Breast epithelium (tissue), 4 donors: ENCODE measurements around the gene PROZ. TPM values are rescaled to one million over a fixed set of nuclear protein-coding genes. Genes with fewer than 3 reads are reported as not detected.

Experiments used
- DNase-seq, 2 donors: peaks; one replicate each; pipeline ENCODE4 v3.0.0-alpha.2; 2019; ENCODE audit warnings: low spot score in 2 of 2
- H3K27ac ChIP-seq, 2 donors: fragments of 200-600 bp; sonication (generic) in 1 of 2; one replicate each; pipeline ENCODE4 v1.5.1; 2016 to 2019; ENCODE audit warnings: mild to moderate bottlenecking in 1 of 2
- H3K27me3 ChIP-seq, 2 donors: fragments of 200-600 bp; sonication (generic) in 1 of 2; one replicate each; pipeline versions ENCODE4 v1.5.1 to v1.6.0; 2017 to 2019; ENCODE audit warnings: control low read depth in 1 of 2, mild to moderate bottlenecking in 1 of 2
- H3K36me3 ChIP-seq: fragments of 200-600 bp; one replicate; pipeline ENCODE4 v1.5.1; 2019
- H3K4me1 ChIP-seq, 2 donors: fragments of 200-600 bp; sonication (generic); one replicate each; pipeline ENCODE4 v1.5.1; 2016 to 2019; ENCODE audit warnings: control low read depth in 1 of 2
- H3K4me3 ChIP-seq, 3 donors: fragments of 200-600 bp; sonication (generic); 1 replicate in 2 of 3; 2 replicates in 1 of 3; pipeline ENCODE4 v1.5.1; 2016 to 2019; ENCODE audit warnings: mild to moderate bottlenecking in 3 of 3, moderate library complexity in 2 of 3
- H3K9me3 ChIP-seq, 2 donors: fragments of 200-600 bp; sonication (generic) in 1 of 2; one replicate each; pipeline ENCODE4 v1.5.1; 2016 to 2019; ENCODE audit warnings: control low read depth in 1 of 2
- POLR2A ChIP-seq: fragments of 450-650 bp; IDR thresholded peaks from one replicate; pipeline ENCODE4 v1.6.1; 2016; ENCODE audit warnings: antibody characterized with exemption, mild to moderate bottlenecking, moderate library complexity
- POLR2AphosphoS5 ChIP-seq, 3 donors: sonication (generic); formaldehyde crosslinking; IDR thresholded peaks; one replicate each; pipeline ENCODE4 v1.6.1; 2017; ENCODE audit warnings: antibody characterized with exemption in 3 of 3
- intact Hi-C: fragments of 100-400 bp; cut with DNase I; formaldehyde crosslinking; loops from one replicate; pipeline ENCODE4 v1.15.1; 2023; ENCODE audit warnings: low total_unique reads
- total RNA-seq, 3 donors: library from RNA; depleted of rRNA; stranded (reverse); fragments of >200 nt; gene quantifications; one replicate each; pipeline ENCODE4 v1.1.0, GENCODE V29; 2016
- TF ChIP-seq, protein P1 (sequence below), 3 donors: fragments of 450-650 bp; IDR thresholded peaks; one replicate each; pipeline ENCODE4 v1.5.1; 2016 to 2017; ENCODE audit warnings: antibody characterized with exemption in 3 of 3, mild to moderate bottlenecking in 3 of 3, moderate library complexity in 3 of 3

Gene PROZ
- total RNA-seq, 3 donors from 2014 or later: not detected

DNA sequence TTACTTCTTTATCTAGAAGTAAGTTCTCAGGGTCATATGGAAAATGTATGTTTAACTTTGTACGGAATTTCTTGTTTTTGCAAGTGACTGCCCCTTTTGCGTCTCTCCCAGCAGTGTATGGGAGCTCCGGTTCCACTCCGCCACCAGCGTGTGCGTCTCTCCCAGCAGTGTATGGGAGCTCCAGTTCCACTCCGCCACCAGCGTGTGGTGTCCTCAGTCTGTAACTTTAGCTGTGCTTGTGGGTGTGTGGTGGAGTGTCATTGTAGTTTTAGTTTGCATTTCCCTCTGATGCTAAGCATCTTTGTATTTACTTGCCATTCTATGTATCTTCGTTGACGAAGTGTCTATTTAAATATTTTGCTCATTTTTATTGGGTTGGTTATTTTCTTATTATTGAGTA is 53.3 kb downstream of the PROZ start:
- Histone ChIP-seq H3K4me1 (peaks cover 0 to 17% of the 10 kb centered on the region in 2 donors), H3K36me3 (no peaks in the 10 kb centered on the region), H3K27me3 (no peaks in the 10 kb centered on the region), H3K27ac (no peak overlapping the region), H3K9me3 (no peaks in the 10 kb centered on the region), H3K4me3 (no peak overlapping the region)
- no peak for TF ChIP-seq POLR2AphosphoS5 (IDR thresholded peaks at IDR 0.05)
- TF ChIP-seq, protein P1, sequence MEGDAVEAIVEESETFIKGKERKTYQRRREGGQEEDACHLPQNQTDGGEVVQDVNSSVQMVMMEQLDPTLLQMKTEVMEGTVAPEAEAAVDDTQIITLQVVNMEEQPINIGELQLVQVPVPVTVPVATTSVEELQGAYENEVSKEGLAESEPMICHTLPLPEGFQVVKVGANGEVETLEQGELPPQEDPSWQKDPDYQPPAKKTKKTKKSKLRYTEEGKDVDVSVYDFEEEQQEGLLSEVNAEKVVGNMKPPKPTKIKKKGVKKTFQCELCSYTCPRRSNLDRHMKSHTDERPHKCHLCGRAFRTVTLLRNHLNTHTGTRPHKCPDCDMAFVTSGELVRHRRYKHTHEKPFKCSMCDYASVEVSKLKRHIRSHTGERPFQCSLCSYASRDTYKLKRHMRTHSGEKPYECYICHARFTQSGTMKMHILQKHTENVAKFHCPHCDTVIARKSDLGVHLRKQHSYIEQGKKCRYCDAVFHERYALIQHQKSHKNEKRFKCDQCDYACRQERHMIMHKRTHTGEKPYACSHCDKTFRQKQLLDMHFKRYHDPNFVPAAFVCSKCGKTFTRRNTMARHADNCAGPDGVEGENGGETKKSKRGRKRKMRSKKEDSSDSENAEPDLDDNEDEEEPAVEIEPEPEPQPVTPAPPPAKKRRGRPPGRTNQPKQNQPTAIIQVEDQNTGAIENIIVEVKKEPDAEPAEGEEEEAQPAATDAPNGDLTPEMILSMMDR (IDR thresholded peaks at IDR 0.05): no peak
- no peak for TF ChIP-seq POLR2A
- DNase-seq: no peak
- intact Hi-C loops: no loop called here

DNA sequence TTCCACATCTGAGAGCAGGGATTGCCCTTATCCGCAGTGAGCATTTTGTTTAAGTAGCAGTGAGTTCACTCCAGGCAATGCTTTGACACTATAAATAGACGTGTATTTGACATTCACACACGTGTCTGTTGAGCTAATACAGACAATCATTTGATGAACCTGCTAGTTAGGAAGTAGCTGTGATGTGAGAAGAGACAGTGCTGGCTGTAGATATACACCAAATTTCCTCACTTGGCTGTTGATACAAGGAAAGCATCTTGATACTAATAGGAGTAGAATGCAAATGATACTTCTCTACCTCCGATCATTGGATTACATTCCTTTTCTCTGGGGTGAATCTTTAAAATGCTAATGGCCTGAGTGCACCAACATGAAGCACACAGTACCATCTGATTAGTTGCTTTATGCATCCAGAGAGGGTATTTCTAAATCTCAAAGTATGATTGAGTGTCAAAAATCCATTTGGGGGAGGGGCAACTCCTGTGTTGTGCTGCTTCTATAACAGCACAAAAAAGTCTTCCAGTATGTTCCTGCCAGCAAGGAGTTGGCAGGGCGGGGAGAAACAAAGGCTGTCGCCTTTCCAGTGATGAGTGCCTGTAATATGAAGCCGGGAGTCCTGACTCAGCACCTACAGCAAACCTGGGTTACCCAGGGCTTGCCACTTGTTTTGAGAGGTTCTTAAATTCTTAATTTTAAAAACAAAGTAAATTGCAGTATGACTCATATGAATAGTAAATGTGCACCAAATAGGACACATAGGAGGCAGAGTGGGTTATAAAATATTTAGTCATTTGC is 58.0 kb downstream of the PROZ start:
- H3K36me3 ChIP-seq: no peaks in the 10 kb centered on the region
- H3K4me1 ChIP-seq: peaks cover 0 to 8% of the 10 kb centered on the region in 2 donors
- intact Hi-C loops: no loop called here
- H3K27me3 ChIP-seq: no peaks in the 10 kb centered on the region
- peak overlapping the region; percentile 35 to 45 for H3K27ac ChIP-seq
- no peaks in the 10 kb centered on the region for H3K9me3 ChIP-seq
- H3K4me3 ChIP-seq: no peak overlapping the region
- TF ChIP-seq POLR2AphosphoS5 (IDR thresholded peaks at IDR 0.05): no peak
- no peak for TF ChIP-seq POLR2A
- TF ChIP-seq, protein P1 (IDR thresholded peaks at IDR 0.05): no peak
- DNase-seq: peak in 1 of 2 donors; percentile 37

DNA sequence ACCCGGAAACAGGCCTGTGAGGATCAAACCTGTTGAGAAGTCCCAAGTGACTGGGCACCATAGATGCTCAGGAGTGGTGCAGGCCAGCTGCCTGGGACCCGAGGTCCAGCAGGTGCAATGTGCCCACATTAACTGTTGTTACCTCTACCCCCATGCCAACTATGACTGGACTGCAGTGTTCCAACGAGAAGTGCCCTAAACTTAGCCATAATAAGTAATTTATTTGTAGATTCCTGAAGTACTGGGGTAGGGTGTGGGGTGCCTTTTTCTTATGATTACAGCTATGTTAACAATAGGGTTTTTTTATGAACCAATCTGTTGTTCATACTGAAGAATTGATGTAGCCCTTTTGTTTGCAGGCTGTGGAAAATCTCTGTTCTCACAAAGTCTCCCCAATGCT is 60.1 kb downstream of the PROZ start:
- Histone ChIP-seq H3K27me3 (no peaks in the 10 kb centered on the region), H3K9me3 (no peaks in the 10 kb centered on the region), H3K4me1 (peaks cover 0 to 8% of the 10 kb centered on the region in 2 donors), H3K27ac (no peak overlapping the region), H3K4me3 (no peak overlapping the region), H3K36me3 (no peaks in the 10 kb centered on the region)
- TF ChIP-seq, protein P1 (IDR thresholded peaks at IDR 0.05): no peak
- TF ChIP-seq POLR2A (no peak), POLR2AphosphoS5 (IDR thresholded peaks at IDR 0.05) (no peak)
- no peak for DNase-seq
- intact Hi-C loops: no loop called here

DNA sequence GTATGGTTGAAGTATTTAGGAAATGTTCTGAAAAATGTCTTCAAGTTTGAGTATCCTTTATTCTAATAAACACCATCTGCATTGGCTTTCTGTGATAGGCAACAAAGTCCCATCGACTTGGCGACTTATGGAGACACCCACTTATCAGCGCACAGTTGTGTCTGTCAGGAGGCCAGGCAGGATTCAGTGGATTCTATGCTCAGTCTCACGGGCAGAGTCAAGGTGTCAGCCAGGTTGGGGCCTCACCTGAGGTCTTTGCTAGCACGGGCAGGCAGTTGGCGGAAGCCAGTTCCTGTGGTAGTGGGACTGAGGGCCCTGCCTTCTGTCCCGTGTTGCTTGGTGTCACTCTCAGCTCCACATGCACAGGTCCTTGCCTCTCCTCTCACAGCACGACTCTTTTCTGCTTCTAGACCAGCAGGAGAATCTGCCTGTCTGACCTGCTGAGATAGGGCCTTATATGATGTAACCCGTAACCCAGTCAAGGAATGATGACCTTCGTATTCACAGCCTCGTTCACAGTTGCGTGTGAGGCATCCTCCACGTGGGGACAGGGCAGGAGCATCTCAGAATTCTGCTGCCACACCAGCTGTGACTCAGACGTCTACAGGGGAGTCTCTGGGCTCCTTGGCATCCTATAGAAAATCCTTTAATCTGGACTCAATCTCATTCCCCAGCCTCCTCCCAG is 61.0 kb downstream of the PROZ start:
- Histone ChIP-seq H3K27ac (no peak overlapping the region), H3K36me3 (no peaks in the 10 kb centered on the region), H3K4me3 (no peak overlapping the region), H3K27me3 (no peaks in the 10 kb centered on the region), H3K4me1 (peaks cover 0 to 8% of the 10 kb centered on the region in 2 donors), H3K9me3 (no peaks in the 10 kb centered on the region)
- DNase-seq: no peak
- TF ChIP-seq POLR2AphosphoS5 (IDR thresholded peaks at IDR 0.05): no peak
- TF ChIP-seq, protein P1 (IDR thresholded peaks at IDR 0.05): no peak
- TF ChIP-seq POLR2A: no peak
- intact Hi-C loops: no loop called here

DNA sequence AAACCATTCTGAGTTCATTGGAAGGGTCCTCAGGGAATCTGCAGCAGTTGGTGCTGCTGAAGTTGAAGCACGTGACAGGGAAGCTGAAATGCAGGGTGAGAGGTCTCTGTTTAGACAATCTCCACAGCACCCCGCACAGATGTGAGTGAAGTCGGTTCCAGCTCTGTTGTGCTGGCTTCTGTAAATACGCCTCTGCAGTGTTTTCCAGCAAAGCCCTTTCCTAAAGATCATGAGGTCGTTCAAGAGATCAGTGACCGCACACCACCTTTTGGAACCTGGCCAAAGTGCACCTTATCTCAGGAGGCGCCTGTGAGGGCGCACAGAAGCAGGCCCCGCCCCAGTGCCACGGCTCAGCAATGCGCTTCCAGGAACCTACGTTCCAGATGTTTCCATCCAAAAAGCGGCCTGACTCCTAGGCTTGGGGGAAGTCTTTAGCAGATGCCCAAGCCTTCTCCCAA is 61.7 kb downstream of the PROZ start:
- TF ChIP-seq POLR2AphosphoS5 (IDR thresholded peaks at IDR 0.05) (no peak), POLR2A (no peak)
- TF ChIP-seq, protein P1 (IDR thresholded peaks at IDR 0.05): no peak
- Histone ChIP-seq H3K9me3 (no peaks in the 10 kb centered on the region), H3K4me3 (no peak overlapping the region), H3K36me3 (no peaks in the 10 kb centered on the region), H3K27ac (no peak overlapping the region), H3K27me3 (no peaks in the 10 kb centered on the region), H3K4me1 (peaks cover 0 to 8% of the 10 kb centered on the region in 2 donors)
- intact Hi-C loops: no loop called here
- DNase-seq: no peak
